ENCODE results near the gene TNC.

Gene TNC

DNA sequence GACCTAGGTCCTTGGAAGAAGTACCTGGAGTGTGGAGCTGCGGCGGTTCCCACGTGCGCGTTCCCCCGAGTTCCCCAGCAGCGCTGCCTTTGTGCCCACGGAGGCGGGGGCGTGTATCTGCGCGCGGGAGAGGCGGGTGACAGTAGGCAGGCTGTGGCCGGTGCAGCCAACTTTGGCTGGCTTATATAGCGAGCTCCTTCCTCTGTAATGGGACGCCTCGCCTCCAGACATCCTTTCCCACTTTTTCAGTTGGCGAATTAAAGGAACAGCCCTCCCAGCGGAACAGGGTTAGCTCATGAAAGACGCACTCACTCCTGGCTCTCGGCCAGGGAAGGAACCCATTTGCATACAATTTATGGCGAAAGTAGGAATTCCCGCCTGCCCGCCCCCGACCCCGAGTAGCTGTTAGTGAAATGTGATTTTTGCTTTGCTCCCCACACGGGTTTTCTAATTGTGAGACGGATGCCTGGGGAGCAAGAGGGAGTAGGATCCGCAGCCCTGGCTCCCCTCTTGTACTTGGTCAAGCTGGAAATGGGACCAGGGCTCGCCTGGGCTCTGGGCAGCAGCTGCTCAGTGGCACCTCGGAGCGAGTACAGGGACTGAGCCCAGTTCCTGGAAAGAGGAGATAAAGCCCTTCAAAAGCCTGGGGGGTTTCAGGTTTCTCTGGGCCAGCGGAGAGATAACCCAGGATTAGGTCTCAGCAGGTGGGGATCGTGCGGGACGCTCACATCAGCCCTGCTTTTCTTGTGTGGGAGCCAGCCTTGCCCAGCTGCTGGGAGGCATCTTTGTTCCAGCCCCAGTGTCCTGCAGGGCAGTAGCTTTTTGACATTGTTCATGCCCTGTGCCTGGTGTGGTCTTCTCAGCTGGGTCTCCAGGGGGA lies at the start of gene TNC:
Gene TNC, minus strand, starts transcription at position 159 of the 880 bp plus-strand sequence. CDS start 27,139 bp downstream, outside the sequence.
- H3K4me3 ChIP-seq: no peak within 1 kb of the TSS
- H3K36me3 ChIP-seq (replicated peaks): no peaks in the 10 kb centered on the region
- H3K27me3 ChIP-seq (ENCODE audit: low read depth): peaks cover 18% of the 10 kb centered on the region
- no peaks in the 10 kb centered on the region for H3K9me3 ChIP-seq
- no peaks in the 10 kb centered on the region for H3K4me1 ChIP-seq
- in situ Hi-C loops (cut with MboI; ENCODE audit: low sequenced_read_pairs): no loop called here
- DNase-seq (ENCODE audit: low spot score in 2 of 2): peak in 1 of 2 experiments; percentile 32

DNA sequence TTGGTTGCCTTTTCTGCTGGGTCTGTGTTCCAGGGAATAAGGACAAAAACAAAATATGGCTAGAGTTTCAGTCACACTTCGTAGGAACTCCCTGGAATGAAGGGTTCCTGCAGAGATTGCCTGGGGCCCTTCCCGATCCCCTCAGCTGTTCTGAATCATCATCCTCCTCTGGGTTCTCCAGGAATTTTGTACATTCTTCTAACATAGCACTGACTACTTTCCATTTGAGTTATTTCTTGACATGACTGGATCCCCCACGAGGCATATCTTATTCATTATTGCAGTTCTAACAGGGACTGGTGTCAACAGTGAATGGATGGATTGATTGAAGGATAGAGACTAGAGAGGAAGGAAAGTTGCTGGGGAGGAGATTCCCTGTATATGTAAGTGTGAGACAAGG lies 49.2 kb upstream of the TNC start:
- H3K36me3 ChIP-seq (replicated peaks): no peaks in the 10 kb centered on the region
- H3K27me3 ChIP-seq (ENCODE audit: low read depth): no peaks in the 10 kb centered on the region
- H3K4me3 ChIP-seq: no peak overlapping the region
- in situ Hi-C loops (cut with MboI; ENCODE audit: low sequenced_read_pairs): no loop called here
- DNase-seq (ENCODE audit: low spot score in 2 of 2): no peak
- H3K9me3 ChIP-seq: no peaks in the 10 kb centered on the region
- no peaks in the 10 kb centered on the region for H3K4me1 ChIP-seq

DNA sequence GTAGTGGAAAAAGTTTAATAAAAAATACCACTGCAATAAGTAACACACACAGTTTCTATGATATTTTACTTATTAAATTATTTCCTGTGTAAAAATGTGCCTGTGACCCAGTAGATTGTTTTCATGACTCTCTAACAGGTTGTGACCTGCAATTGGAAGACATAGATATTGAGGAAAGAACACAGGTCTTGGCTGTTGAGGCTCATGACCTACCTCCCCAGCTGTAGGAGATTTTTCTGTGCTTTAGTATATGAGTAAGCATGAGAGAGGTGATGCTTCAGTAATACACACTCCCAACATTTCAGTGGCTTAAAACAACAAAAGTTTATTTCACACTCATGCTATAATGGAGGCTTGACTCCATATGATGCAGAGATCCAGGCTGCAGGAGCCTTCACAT lies 47.3 kb upstream of the TNC start:
- Histone ChIP-seq H3K27me3 (ENCODE audit: low read depth) (no peaks in the 10 kb centered on the region), H3K9me3 (no peaks in the 10 kb centered on the region), H3K36me3 (replicated peaks) (no peaks in the 10 kb centered on the region), H3K4me3 (no peak overlapping the region), H3K4me1 (no peaks in the 10 kb centered on the region)
- in situ Hi-C loops (cut with MboI; ENCODE audit: low sequenced_read_pairs): no loop called here
- DNase-seq (ENCODE audit: low spot score in 2 of 2): no peak

DNA sequence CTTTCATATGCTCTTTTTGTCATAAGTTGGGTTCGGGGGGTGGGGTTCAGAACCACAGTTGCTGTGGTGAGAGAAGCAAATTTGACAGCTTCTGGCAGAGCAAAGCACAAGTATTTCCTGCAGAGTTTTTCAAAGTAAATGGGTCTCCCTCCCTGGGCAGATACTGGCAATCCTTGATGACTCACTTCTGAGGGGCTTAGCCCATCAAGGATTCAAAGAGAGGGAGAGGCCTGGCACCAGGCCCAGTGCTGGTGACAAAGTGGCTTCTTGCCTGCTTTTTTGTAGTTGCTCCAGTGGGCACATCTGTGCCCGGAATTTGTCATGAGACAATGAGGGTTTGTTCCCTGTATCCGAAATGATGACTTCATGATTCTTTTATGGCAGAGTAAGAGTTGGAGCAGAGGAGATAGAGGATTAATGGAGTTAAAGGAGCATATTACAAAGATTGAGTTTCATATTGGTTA lies 46.6 kb upstream of the TNC start:
- no peak overlapping the region for H3K4me3 ChIP-seq
- no peaks in the 10 kb centered on the region for H3K27me3 ChIP-seq (ENCODE audit: low read depth)
- in situ Hi-C loops (cut with MboI; ENCODE audit: low sequenced_read_pairs): no loop called here
- H3K4me1 ChIP-seq: no peaks in the 10 kb centered on the region
- no peaks in the 10 kb centered on the region for H3K9me3 ChIP-seq
- no peak for DNase-seq (ENCODE audit: low spot score in 2 of 2)
- H3K36me3 ChIP-seq (replicated peaks): no peaks in the 10 kb centered on the region

DNA sequence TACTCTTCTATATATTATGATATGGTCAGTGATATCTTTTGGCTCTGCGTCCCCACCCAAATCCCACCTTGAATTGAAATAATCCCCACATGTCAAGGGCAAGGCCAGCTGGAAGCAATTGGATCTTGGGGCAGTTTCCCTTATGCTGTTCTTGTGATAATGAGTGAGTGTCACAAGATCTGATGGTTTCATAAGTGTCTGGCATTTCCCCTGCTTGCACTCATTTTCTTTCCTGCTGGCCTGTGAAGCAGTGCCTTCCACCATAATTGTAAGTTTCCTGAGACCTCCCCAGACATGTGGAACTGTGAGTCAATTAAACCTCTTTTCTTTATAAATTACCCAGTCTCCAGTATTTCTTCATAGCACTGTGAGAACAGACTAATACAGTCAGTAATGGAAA lies 45.0 kb upstream of the TNC start:
- H3K9me3 ChIP-seq: no peaks in the 10 kb centered on the region
- no peaks in the 10 kb centered on the region for H3K36me3 ChIP-seq (replicated peaks)
- H3K4me1 ChIP-seq: no peaks in the 10 kb centered on the region
- in situ Hi-C loops (cut with MboI; ENCODE audit: low sequenced_read_pairs): no loop called here
- DNase-seq (ENCODE audit: low spot score in 2 of 2): no peak
- H3K27me3 ChIP-seq (ENCODE audit: low read depth): no peaks in the 10 kb centered on the region
- H3K4me3 ChIP-seq: no peak overlapping the region

DNA sequence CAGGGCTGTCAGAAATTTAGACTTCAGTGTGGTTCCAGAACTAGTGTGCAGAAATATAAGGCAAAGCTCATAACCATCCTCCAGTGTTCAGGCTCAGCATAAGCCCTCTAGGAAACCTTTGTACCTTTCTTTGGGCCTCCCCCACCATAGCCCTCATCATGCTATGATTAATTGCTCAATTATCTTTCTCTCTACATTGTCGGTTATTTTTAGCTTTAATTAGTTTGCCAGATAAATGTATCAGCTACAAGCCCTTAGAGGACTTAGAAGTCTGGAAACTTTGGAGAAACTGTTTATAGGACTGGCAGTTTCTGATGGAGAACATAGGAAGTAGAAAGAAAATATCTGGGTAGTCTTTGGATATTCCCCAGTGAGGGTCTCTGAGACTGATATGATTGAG lies 43.5 kb upstream of the TNC start:
- H3K4me1 ChIP-seq: no peaks in the 10 kb centered on the region
- in situ Hi-C loops (cut with MboI; ENCODE audit: low sequenced_read_pairs): no loop called here
- no peaks in the 10 kb centered on the region for H3K27me3 ChIP-seq (ENCODE audit: low read depth)
- DNase-seq (ENCODE audit: low spot score in 2 of 2): no peak
- no peaks in the 10 kb centered on the region for H3K36me3 ChIP-seq (replicated peaks)
- H3K4me3 ChIP-seq: no peak overlapping the region
- no peaks in the 10 kb centered on the region for H3K9me3 ChIP-seq

DNA sequence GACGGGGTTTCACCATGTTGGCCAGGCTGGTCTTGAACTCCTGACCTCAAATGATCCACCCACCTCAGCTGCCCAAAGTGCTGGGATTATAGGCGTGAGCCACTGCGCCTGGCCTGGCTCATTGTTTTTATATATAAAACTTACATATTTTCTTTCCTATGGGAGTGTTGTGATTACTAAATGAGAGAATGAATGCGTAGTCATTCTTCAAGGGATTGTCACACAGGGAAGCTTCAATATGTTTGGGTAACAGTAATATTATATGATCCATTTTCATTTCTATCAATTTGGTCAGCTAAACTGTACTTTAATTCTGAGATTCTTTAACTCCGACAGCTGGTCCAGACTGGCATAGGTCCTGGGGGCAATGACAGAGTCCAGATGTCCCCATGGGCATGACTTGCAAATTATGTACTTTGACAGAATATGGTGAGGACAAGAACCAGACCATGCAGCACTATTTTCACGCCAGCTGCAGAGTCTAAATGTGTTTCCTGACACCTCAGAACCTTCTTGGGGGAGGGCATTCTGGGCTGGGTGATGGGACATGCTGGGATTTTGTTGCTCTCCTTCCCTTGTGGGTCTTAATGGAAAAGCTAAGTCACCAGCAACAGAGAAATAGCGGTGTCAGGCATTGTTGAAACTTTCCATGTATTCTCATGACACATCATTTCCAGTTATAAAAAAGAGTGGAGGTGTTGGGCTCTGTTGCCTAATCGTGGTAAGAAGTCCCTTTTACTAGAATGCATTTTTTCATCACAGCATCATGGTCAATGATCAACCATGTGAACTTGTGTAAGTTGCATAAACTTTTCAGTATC lies 40.9 kb upstream of the TNC start:
- Histone ChIP-seq H3K36me3 (replicated peaks) (no peaks in the 10 kb centered on the region), H3K9me3 (no peaks in the 10 kb centered on the region), H3K4me1 (no peaks in the 10 kb centered on the region), H3K4me3 (no peak overlapping the region), H3K27me3 (ENCODE audit: low read depth) (no peaks in the 10 kb centered on the region)
- DNase-seq (ENCODE audit: low spot score in 2 of 2): no peak
- in situ Hi-C loops (cut with MboI; ENCODE audit: low sequenced_read_pairs): no loop called here

DNA sequence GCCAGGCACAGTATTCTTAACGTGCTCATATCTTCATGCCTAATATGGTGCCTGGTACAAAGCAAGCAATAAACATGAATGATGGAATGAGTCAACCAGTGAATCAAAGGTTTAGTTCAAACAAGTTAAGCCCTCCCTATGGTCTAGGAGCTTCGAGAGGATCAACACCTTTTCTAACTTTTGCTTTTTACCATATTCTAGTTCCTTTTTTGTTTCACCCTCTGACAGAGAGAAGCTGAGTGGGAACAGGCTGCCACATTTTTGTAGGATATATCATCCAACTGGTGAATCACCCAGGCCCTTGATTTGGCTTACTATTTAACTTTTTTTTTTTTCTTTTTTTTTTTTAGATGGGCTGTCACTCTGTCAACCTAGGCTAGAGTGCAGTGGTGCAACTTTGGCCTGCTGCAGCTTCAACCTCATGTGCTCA lies 39.3 kb upstream of the TNC start:
- Histone ChIP-seq H3K9me3 (no peaks in the 10 kb centered on the region), H3K27me3 (ENCODE audit: low read depth) (no peaks in the 10 kb centered on the region), H3K4me3 (no peak overlapping the region), H3K4me1 (no peaks in the 10 kb centered on the region), H3K36me3 (replicated peaks) (no peaks in the 10 kb centered on the region)
- DNase-seq (ENCODE audit: low spot score in 2 of 2): no peak
- in situ Hi-C loops (cut with MboI; ENCODE audit: low sequenced_read_pairs): no loop called here

DNA sequence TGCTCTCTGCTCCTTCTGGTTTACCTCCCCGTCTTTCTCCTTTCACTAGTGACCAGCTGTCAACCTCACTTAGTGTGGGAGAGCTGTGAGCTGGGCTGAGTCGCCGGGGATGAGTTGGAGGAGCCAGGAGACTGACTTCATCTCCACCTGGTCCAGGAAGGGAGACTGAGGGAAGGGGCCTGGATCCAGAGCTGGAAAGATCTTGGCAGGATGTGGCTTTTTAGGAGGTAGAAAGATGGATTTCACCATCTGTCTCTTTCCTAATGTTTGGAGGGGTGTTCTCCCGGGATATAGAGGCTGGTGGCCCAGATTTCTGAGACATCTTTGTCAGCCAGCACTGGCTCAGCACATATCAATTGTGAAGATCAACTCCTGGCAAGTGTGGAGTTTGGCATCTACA lies 37.1 kb upstream of the TNC start:
- Histone ChIP-seq H3K36me3 (replicated peaks) (no peaks in the 10 kb centered on the region), H3K4me1 (no peaks in the 10 kb centered on the region), H3K4me3 (no peak overlapping the region), H3K27me3 (ENCODE audit: low read depth) (peaks cover 2% of the 10 kb centered on the region; the same call in 1 of the 2 replicates), H3K9me3 (no peaks in the 10 kb centered on the region)
- no peak for DNase-seq (ENCODE audit: low spot score in 2 of 2)
- in situ Hi-C loops (cut with MboI; ENCODE audit: low sequenced_read_pairs): no loop called here

DNA sequence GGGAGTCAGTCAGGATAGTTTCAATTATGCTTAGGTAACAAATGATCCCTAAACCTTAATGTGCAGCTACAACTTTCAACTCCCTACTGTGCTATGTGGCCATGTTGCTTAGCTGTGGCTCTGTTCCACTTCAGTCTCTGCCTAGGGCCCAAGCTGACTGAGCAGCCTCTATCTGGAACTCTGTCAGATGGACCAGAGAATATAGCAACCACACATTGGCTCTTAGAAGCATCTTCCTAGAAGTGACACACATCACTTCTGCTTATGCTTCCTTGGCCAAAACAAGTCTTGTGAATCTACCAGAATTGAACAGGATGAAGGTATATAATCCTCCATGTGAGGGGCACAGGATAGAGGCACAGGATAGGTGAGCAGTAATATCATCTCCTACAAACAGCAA lies 36.7 kb upstream of the TNC start:
- Histone ChIP-seq H3K4me3 (no peak overlapping the region), H3K36me3 (replicated peaks) (no peaks in the 10 kb centered on the region), H3K4me1 (no peaks in the 10 kb centered on the region), H3K27me3 (ENCODE audit: low read depth) (peaks cover 2% of the 10 kb centered on the region; the same call in 1 of the 2 replicates), H3K9me3 (no peaks in the 10 kb centered on the region)
- in situ Hi-C loops (cut with MboI; ENCODE audit: low sequenced_read_pairs): no loop called here
- no peak for DNase-seq (ENCODE audit: low spot score in 2 of 2)

DNA sequence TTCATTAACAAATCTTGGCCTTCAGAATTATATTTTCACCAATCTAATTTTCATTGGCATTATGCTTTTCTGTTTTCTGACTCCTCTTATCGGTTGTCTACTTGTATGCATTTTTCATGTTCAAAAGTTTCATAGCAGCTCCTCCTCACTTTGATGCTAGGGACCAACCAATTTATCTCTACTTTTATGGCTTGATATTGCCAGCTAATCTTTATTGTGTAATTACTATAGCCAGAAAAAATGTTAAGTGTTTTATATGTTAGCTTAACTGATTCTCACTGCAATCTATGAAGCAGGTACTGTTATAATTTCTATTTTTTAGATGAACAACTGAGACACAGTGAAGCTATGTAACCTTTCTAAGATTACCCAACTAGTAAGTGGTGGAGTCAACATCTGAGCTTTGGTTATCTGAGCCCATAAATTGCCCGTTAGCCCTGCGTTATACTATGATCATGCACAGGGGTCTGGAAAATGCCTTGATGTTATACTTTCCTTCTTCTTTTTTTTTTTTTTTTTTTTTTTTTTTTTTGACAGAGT lies 34.4 kb upstream of the TNC start:
- Histone ChIP-seq H3K4me3 (no peak overlapping the region), H3K36me3 (replicated peaks) (no peaks in the 10 kb centered on the region), H3K4me1 (no peaks in the 10 kb centered on the region), H3K9me3 (no peaks in the 10 kb centered on the region), H3K27me3 (ENCODE audit: low read depth) (peaks cover 2% of the 10 kb centered on the region; the same call in 1 of the 2 replicates)
- in situ Hi-C loops (cut with MboI; ENCODE audit: low sequenced_read_pairs): no loop called here
- no peak for DNase-seq (ENCODE audit: low spot score in 2 of 2)

DNA sequence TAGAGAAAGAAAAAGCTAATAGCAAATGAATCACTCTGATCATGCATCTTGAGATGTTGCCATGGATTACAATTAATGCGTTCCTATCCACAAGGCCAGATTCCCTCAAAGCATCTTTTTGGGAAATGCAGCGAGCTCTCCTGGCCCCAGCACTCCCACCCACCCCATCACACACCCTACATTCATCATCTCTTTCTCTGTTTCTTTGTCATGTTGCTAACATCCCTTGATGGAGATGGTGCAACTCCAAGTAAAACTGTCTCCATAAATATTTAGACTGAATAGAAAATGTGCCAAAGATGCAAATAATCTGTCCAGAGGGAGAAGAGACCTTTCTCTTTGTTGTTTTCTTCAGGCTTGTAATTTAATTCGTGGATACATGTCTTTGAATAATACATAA lies 30.8 kb upstream of the TNC start:
- in situ Hi-C loops (cut with MboI; ENCODE audit: low sequenced_read_pairs): no loop called here
- DNase-seq (ENCODE audit: low spot score in 2 of 2): no peak
- no peaks in the 10 kb centered on the region for H3K4me1 ChIP-seq
- no peaks in the 10 kb centered on the region for H3K9me3 ChIP-seq
- H3K27me3 ChIP-seq (ENCODE audit: low read depth): peaks cover 2% of the 10 kb centered on the region; the same call in 1 of the 2 replicates
- H3K4me3 ChIP-seq: no peak overlapping the region
- H3K36me3 ChIP-seq (replicated peaks): no peaks in the 10 kb centered on the region

DNA sequence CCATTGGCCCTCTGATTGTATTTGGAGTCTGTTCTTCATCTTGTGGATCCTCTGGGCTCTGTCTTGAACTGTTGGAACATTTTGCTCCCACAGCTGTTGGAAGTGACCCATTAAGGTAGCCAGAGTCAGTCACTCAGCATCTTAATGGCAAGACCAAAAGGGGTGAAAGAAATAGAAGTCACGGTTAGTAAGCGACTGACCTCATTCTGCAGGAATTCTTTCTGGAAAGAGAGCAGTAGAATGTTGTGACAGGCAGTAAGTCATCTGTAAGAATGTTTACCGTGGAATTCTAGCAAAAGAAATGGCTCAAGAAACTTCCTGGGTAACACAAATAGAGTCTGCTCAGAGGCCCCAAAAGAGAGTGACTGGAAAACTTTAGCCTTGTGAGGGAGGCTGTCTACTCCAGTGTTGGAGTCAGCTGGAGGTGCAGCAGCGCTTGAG lies 28.6 kb upstream of the TNC start:
- H3K9me3 ChIP-seq: no peaks in the 10 kb centered on the region
- no peaks in the 10 kb centered on the region for H3K4me1 ChIP-seq
- no peak overlapping the region for H3K4me3 ChIP-seq
- no peak for DNase-seq (ENCODE audit: low spot score in 2 of 2)
- H3K36me3 ChIP-seq (replicated peaks): no peaks in the 10 kb centered on the region
- H3K27me3 ChIP-seq (ENCODE audit: low read depth): peaks cover under 1% of the 10 kb centered on the region; the same call in 1 of the 2 replicates
- in situ Hi-C loops (cut with MboI; ENCODE audit: low sequenced_read_pairs): no loop called here

DNA sequence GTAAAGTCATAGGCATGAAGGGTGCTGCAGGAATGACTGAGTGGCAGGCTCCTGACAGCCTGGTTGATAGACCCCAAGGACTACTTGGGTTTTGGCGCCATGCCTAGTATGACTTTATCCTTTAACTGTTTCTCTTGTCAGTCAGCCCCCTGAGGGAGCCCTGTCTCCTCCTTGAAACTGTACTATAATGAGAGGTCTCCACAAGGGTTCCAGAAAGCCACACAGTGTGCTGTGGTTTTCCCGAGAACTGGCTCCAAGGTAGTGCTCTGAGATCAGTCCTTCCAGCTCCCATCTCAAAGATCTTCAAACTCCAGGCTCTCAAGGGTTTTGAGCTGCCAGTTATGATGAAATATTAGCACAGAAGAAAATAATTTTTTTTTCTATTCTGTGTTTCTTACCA lies 26.7 kb upstream of the TNC start:
- no peak for DNase-seq (ENCODE audit: low spot score in 2 of 2)
- Histone ChIP-seq H3K4me1 (no peaks in the 10 kb centered on the region), H3K4me3 (no peak overlapping the region), H3K9me3 (no peaks in the 10 kb centered on the region), H3K27me3 (ENCODE audit: low read depth) (no peaks in the 10 kb centered on the region), H3K36me3 (replicated peaks) (no peaks in the 10 kb centered on the region)
- in situ Hi-C loops (cut with MboI; ENCODE audit: low sequenced_read_pairs): no loop called here
